HL-60 (cell line): ENCODE measurements around the gene TROAP.

ENCODE experiments used
- CTCF ChIP-seq: IDR thresholded peaks from one replicate; pipeline ENCODE4 v1.5.1; 2011; ENCODE audit warnings: low read length, control low read depth, inconsistent platforms; ENCODE audit not compliant: insufficient read depth
- GABPA ChIP-seq: IDR thresholded peaks from 2 replicates; pipeline ENCODE4 v1.6.1; 2012; ENCODE audit warnings: low read depth
- POLR2AphosphoS5 ChIP-seq: IDR thresholded peaks from 2 replicates; pipeline ENCODE4 v1.6.1; 2012; ENCODE audit warnings: low read depth
- REST ChIP-seq: IDR thresholded peaks from 2 replicates; pipeline ENCODE4 v1.6.1; 2012; ENCODE audit warnings: low read depth; ENCODE audit not compliant: insufficient replicate concordance
- SPI1 ChIP-seq: IDR thresholded peaks from 2 replicates; pipeline ENCODE4 v1.6.1; 2012; ENCODE audit warnings: low read depth, mild to moderate bottlenecking, borderline replicate concordance

GRCh38 chr12:49274396-49275069 is 48.5 kb upstream of the TROAP start:
- TF ChIP-seq SPI1, result no peak
- TF ChIP-seq CTCF, result no peak
- TF ChIP-seq REST, result no peak
- TF ChIP-seq POLR2AphosphoS5, result no peak
- no peak for TF ChIP-seq GABPA
